ENCODE measurements around the gene TP53INP2.

The TP53INP2 gene

GRCh38 chr20:34683667-34684066 is 20.5 kb upstream of the TP53INP2 start:
- no peaks in the 10 kb centered on the region for H3K27me3 ChIP-seq (ENCODE audit: control insufficient read depth, low read length)
- no peaks in the 10 kb centered on the region for H3K9me2 ChIP-seq (replicated peaks; ENCODE audit: control insufficient read depth, low read length)
- no peak overlapping the region for H3K27ac ChIP-seq (ENCODE audit: low read depth, low read length)
- H4K20me1 ChIP-seq (ENCODE audit: control insufficient read depth, insufficient read depth, low read depth, low read length), result no peaks in the 10 kb centered on the region
- TF ChIP-seq CTCF (IDR thresholded peaks at IDR 0.05; ENCODE audit: low read depth, low read length, poor library complexity, severe bottlenecking) (no peak), EZH2phosphoT487 (IDR thresholded peaks at IDR 0.05; ENCODE audit: borderline replicate concordance, low read length) (no peak)
- no peaks in the 10 kb centered on the region for H3K9me3 ChIP-seq (ENCODE audit: control insufficient read depth, insufficient read depth, low read length)
- no peaks in the 10 kb centered on the region for H3K79me2 ChIP-seq (ENCODE audit: control insufficient read depth, low read length)
- H3K4me3 ChIP-seq (ENCODE audit: low read length), result no peak overlapping the region
- H3K4me2 ChIP-seq (ENCODE audit: low read length), result no peak overlapping the region
- no peaks in the 10 kb centered on the region for H3K36me3 ChIP-seq (ENCODE audit: control insufficient read depth, low read length)
- peaks cover 6% of the 10 kb centered on the region for H3K4me1 ChIP-seq (ENCODE audit: control insufficient read depth, low read length)
- peaks cover 12% of the 10 kb centered on the region for H3F3A ChIP-seq (ENCODE audit: control insufficient read depth, insufficient read depth)

- Histone ChIP-seq H3K27ac (ENCODE audit: low read depth, low read length) (no peak overlapping the region), H3K4me1 (ENCODE audit: control insufficient read depth, low read length) (peaks cover 7% of the 10 kb centered on the region), H3K4me3 (ENCODE audit: low read length) (no peak overlapping the region), H4K20me1 (ENCODE audit: control insufficient read depth, insufficient read depth, low read depth, low read length) (no peaks in the 10 kb centered on the region), H3K9me3 (ENCODE audit: control insufficient read depth, insufficient read depth, low read length) (no peaks in the 10 kb centered on the region), H3K4me2 (ENCODE audit: low read length) (no peak overlapping the region), H3F3A (ENCODE audit: control insufficient read depth, insufficient read depth) (no peaks in the 10 kb centered on the region), H3K79me2 (ENCODE audit: control insufficient read depth, low read length) (no peaks in the 10 kb centered on the region), H3K36me3 (ENCODE audit: control insufficient read depth, low read length) (no peaks in the 10 kb centered on the region), H3K27me3 (ENCODE audit: control insufficient read depth, low read length) (no peaks in the 10 kb centered on the region; the same call in 1 of the 2 replicates), H3K9me2 (replicated peaks; ENCODE audit: control insufficient read depth, low read length) (no peaks in the 10 kb centered on the region)
- TF ChIP-seq EZH2phosphoT487 (IDR thresholded peaks at IDR 0.05; ENCODE audit: borderline replicate concordance, low read length), result no peak
- no peak for TF ChIP-seq CTCF (IDR thresholded peaks at IDR 0.05; ENCODE audit: low read depth, low read length, poor library complexity, severe bottlenecking)
Observed at GRCh38 chr20:34689486-34689885, 14.7 kb upstream of the TP53INP2 start.

GRCh38 chr20:34691838-34692237 is 12.3 kb upstream of the TP53INP2 start:
- Histone ChIP-seq H3K4me3 (ENCODE audit: low read length) (no peak overlapping the region), H3F3A (ENCODE audit: control insufficient read depth, insufficient read depth) (no peaks in the 10 kb centered on the region), H3K36me3 (ENCODE audit: control insufficient read depth, low read length) (no peaks in the 10 kb centered on the region), H4K20me1 (ENCODE audit: control insufficient read depth, insufficient read depth, low read depth, low read length) (no peaks in the 10 kb centered on the region), H3K4me1 (ENCODE audit: control insufficient read depth, low read length) (peaks cover 7% of the 10 kb centered on the region), H3K9me2 (replicated peaks; ENCODE audit: control insufficient read depth, low read length) (no peaks in the 10 kb centered on the region), H3K27ac (ENCODE audit: low read depth, low read length) (no peak overlapping the region), H3K4me2 (ENCODE audit: low read length) (no peak overlapping the region), H3K9me3 (ENCODE audit: control insufficient read depth, insufficient read depth, low read length) (no peaks in the 10 kb centered on the region), H3K27me3 (ENCODE audit: control insufficient read depth, low read length) (peaks cover under 1% of the 10 kb centered on the region), H3K79me2 (ENCODE audit: control insufficient read depth, low read length) (no peaks in the 10 kb centered on the region)
- TF ChIP-seq EZH2phosphoT487 (IDR thresholded peaks at IDR 0.05; ENCODE audit: borderline replicate concordance, low read length) (no peak), CTCF (IDR thresholded peaks at IDR 0.05; ENCODE audit: low read depth, low read length, poor library complexity, severe bottlenecking) (no peak)

GRCh38 chr20:34693414-34693813 is 10.7 kb upstream of the TP53INP2 start:
- Histone ChIP-seq H3K79me2 (ENCODE audit: control insufficient read depth, low read length) (no peaks in the 10 kb centered on the region), H3K4me1 (ENCODE audit: control insufficient read depth, low read length) (peaks cover 7% of the 10 kb centered on the region), H3K36me3 (ENCODE audit: control insufficient read depth, low read length) (no peaks in the 10 kb centered on the region), H3K4me2 (ENCODE audit: low read length) (no peak overlapping the region), H3K4me3 (ENCODE audit: low read length) (no peak overlapping the region), H3K27me3 (ENCODE audit: control insufficient read depth, low read length) (peaks cover 9% of the 10 kb centered on the region), H3K9me3 (ENCODE audit: control insufficient read depth, insufficient read depth, low read length) (no peaks in the 10 kb centered on the region), H4K20me1 (ENCODE audit: control insufficient read depth, insufficient read depth, low read depth, low read length) (no peaks in the 10 kb centered on the region), H3K9me2 (replicated peaks; ENCODE audit: control insufficient read depth, low read length) (no peaks in the 10 kb centered on the region), H3K27ac (ENCODE audit: low read depth, low read length) (no peak overlapping the region), H3F3A (ENCODE audit: control insufficient read depth, insufficient read depth) (no peaks in the 10 kb centered on the region)
- TF ChIP-seq EZH2phosphoT487 (IDR thresholded peaks at IDR 0.05; ENCODE audit: borderline replicate concordance, low read length) (no peak), CTCF (IDR thresholded peaks at IDR 0.05; ENCODE audit: low read depth, low read length, poor library complexity, severe bottlenecking) (no peak)
